GM18861 (cell line): ENCODE data around the gene IL17RC.

Source experiments
- ATAC-seq: cut with Tn5 transposase; IDR thresholded peaks from one replicate; pipeline ENCODE4 v1.9.1; 2021; ENCODE audit not compliant: unreplicated experiment

IL17RC gene

DNA sequence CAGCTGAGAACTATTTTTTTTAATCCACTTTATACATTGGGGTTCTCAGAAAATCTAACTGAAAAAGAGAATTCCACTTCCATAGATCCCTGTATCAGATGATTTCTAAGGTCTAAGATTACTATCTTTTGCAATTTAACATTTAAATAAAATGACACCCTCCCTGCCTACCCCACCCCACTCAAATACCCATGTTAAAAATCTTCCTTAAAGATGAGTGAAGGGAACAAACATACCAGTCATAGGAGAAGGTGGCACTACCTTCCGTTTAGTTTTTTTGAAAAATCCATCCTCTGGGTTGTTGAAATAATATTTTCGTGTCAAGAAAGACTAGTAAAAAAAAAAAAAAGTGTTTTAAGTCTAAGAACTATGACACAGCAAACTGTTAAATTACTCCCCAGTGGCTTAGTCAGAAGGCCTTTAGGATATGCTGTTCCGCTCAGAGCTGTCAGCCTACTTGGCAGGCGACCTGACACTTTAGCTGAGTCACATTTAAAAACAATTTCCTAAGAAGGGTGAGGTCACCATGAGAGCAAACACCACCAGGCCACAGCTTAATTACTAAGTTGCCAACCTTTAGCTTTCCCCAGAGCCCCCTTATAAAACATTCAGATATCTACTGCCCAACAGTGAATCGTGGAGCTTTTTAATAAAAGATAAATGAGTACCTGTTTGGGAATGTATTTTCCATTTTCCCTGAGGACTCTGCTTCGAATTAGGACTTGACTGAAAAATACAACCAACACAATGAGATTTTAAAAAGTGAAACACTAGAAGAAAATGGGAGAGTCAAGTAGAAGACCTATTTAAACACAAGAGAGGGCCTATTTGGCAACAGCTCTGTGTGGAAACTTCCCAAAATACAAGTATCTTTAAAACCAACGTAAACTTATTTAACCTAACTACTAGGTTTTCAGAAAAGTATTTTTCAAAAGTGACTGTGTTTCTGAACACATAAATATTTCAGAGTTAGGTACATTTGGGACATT, 60.1 kb downstream of the IL17RC start:
- no peak for ATAC-seq

DNA sequence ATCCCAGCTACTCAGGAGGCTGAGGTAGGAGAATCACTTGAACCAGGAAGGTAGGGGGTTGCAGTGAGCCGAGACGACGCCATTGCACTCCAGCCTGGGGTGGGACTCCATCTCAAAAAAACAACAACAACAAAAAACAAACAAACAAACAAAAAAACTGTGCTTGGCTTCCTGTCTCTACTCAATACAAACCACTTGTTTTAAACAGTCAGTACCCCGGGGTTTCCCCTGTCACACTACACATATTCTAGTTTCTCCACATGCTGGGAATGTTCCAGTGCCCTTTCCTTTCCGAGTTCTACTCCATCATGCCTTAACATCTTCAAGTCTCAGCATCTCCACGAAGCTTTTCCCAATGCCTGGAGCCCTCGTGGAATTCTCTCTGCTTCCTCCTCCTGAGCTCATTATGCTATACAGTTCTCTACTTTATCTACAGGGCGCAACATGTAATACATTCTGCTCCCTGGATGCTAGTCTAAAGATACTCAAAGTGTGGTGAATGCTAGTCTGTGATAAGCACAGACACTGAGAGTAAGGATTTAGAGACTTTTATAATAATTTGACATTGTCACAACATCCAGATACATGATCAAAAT, 61.9 kb downstream of the IL17RC start:
- ATAC-seq = no peak

GRCh38 chr3:9980251-9980650, 63.4 kb downstream of the IL17RC start:
- no peak for ATAC-seq
